ENCODE data around the gene ASIC4.

- TF ChIP-seq CTCF (conservative IDR thresholded peaks at IDR 0.05; ENCODE audit: low read depth in 2 of 2): no peak
- no peak for TF ChIP-seq EZH2 (IDR thresholded peaks at IDR 0.05; ENCODE audit: low read depth, unreplicated experiment)
- no peak for TF ChIP-seq ZNF331 (CRISPR knock-in tag; IDR thresholded peaks at IDR 0.05; ENCODE audit: low read depth)
- TF ChIP-seq POLR2AphosphoS5 (IDR thresholded peaks at IDR 0.05; ENCODE audit: low read depth): no peak
- TF ChIP-seq EZH2phosphoT487 (IDR thresholded peaks at IDR 0.05; ENCODE audit: unreplicated experiment): no peak
- TF ChIP-seq REST (IDR thresholded peaks at IDR 0.05; ENCODE audit: unreplicated experiment): no peak
- TF ChIP-seq STAT1 (IDR thresholded peaks at IDR 0.05; ENCODE audit: unreplicated experiment): no peak
- TF ChIP-seq CREB1 (CRISPR knock-in tag; IDR thresholded peaks at IDR 0.05; ENCODE audit: low read depth): no peak
- no peak for TF ChIP-seq JUNB (IDR thresholded peaks at IDR 0.05; ENCODE audit: unreplicated experiment)
- TF ChIP-seq NANOG (IDR thresholded peaks at IDR 0.05; ENCODE audit: borderline replicate concordance): no peak
- no peak for TF ChIP-seq ETS1 (IDR thresholded peaks at IDR 0.05)
- no peak for TF ChIP-seq ZNF114 (CRISPR knock-in tag; IDR thresholded peaks at IDR 0.05)
Observed at GRCh38 chr2:219578811-219579613, 64.7 kb downstream of the ASIC4 start.
